NCI-H1694 treated with DMSO at 0.1 percent for 48 hours (cell line): ENCODE measurements around the gene EPC2.
"Not testable (repeated sequence)": the region's sequence is repeated elsewhere in the genome, so short reads cannot be mapped to it uniquely, and the experiment has no call there.

Experiments
- DNase-seq: peaks from one replicate; lab custom pipeline; 2025; lab: John Stamatoyannopoulos, UW

EPC2 gene

GRCh38 chr2:148721991-148722777 lies 77.6 kb downstream of the EPC2 start:
- no peak for DNase-seq

GRCh38 chr2:148725564-148725963 lies 81.0 kb downstream of the EPC2 start:
- DNase-seq = no peak

GRCh38 chr2:148726228-148726627 lies 81.7 kb downstream of the EPC2 start:
- DNase-seq = no peak

GRCh38 chr2:148730085-148730484 lies 85.5 kb downstream of the EPC2 start:
- no peak for DNase-seq

GRCh38 chr2:148737742-148738141 lies 93.2 kb downstream of the EPC2 start:
- DNase-seq = no peak

- no peak for DNase-seq
These were observed 95.0 kb downstream of the EPC2 start for GRCh38 chr2:148739454-148740105.

GRCh38 chr2:148742373-148742772 lies 97.8 kb downstream of the EPC2 start:
- no peak for DNase-seq

GRCh38 chr2:148745151-148745851 lies 100.8 kb downstream of the EPC2 start:
- DNase-seq = no peak

- no peak for DNase-seq
These were observed 102.4 kb downstream of the EPC2 start for GRCh38 chr2:148746973-148747372.

GRCh38 chr2:148751907-148752306 lies 107.4 kb downstream of the EPC2 start:
- no peak for DNase-seq

- no peak for DNase-seq
These were observed 108.4 kb downstream of the EPC2 start for GRCh38 chr2:148752977-148753376.

- no peak for DNase-seq
These were observed 110.3 kb downstream of the EPC2 start for GRCh38 chr2:148754864-148755263.

GRCh38 chr2:148756292-148756975 lies 111.9 kb downstream of the EPC2 start:
- no peak for DNase-seq

- no peak for DNase-seq
These were observed 120.3 kb downstream of the EPC2 start for GRCh38 chr2:148764815-148765214.

GRCh38 chr2:148770047-148770446 lies 125.5 kb downstream of the EPC2 start:
- DNase-seq = no peak

GRCh38 chr2:148781544-148781943 lies 137.0 kb downstream of the EPC2 start:
- no peak for DNase-seq

GRCh38 chr2:148789059-148789458 lies 144.5 kb downstream of the EPC2 start:
- DNase-seq = no peak

GRCh38 chr2:148790172-148790571 lies 145.6 kb downstream of the EPC2 start:
- DNase-seq = not testable (repeated sequence)

- no peak for DNase-seq
These were observed 150.0 kb downstream of the EPC2 start for GRCh38 chr2:148794558-148794957.

GRCh38 chr2:148796735-148797512 lies 152.4 kb downstream of the EPC2 start:
- DNase-seq = peak; percentile 72

- no peak for DNase-seq
These were observed 158.1 kb downstream of the EPC2 start for GRCh38 chr2:148802448-148803220.
